HK-2 (cell line): ENCODE results near the gene NPB.

Experiments
- DNase-seq: peaks from one replicate; pipeline ENCODE4 v3.0.0-alpha.2; 2018; ENCODE audit not compliant: unreplicated experiment

The NPB gene

GRCh38 chr17:81940538-81941483 is 38.8 kb downstream of the NPB start:
- no peak for DNase-seq

- DNase-seq: no peak
Measured at GRCh38 chr17:81941484-81942166, 39.6 kb downstream of the NPB start.

- no peak for DNase-seq
Measured at GRCh38 chr17:81942167-81942553, 40.1 kb downstream of the NPB start.

- no peak for DNase-seq
Measured at GRCh38 chr17:81944858-81945257, 42.8 kb downstream of the NPB start.

- no peak for DNase-seq
Measured at GRCh38 chr17:81947189-81947588, 45.2 kb downstream of the NPB start, which contains the start of gene MYADML2. Gene MYADML2 (minus strand): TSS chr17:81947233. CDS start chr17:81941741, 5,492 bp downstream.

GRCh38 chr17:81948635-81949378 is 46.8 kb downstream of the NPB start:
- no peak for DNase-seq

GRCh38 chr17:81950501-81950900 is 48.5 kb downstream of the NPB start:
- DNase-seq: no peak

GRCh38 chr17:81951785-81952684 is 50.0 kb downstream of the NPB start:
- DNase-seq: no peak
